NK-92 (cell line): Measurements from ENCODE around the gene CMTM8.

ENCODE experiments used
- DNase-seq: peaks from one replicate; lab custom pipeline; 2025; ENCODE audit not compliant: unreplicated experiment; lab: John Stamatoyannopoulos, UW

Gene CMTM8

DNA sequence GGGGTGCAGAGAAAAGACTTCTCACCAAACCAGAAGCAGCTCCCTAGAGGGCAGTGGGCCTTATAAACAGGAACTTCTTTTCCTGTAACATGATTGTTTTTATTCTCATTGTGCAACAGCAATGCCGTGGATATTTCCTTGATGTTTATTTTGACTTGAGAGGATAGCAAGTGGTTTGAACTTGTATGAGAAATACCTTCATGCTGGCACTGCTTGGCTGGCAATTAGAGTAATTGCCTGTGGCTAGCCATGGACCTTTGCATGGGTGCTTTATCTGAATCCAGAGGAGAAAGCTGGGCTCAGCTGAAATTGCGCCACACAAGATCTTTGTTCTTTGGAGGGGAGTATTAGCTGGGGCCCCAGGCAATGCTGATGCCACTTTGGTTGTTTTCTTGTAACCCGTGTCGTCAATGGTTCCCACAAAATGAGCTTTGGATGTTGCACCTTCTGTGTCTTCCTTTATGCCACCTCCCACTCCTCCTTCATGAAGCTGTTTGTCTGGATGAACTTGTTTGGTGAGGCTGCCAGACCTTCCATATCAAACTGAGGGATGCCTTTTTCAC, 37.9 kb downstream of the CMTM8 start:
- DNase-seq = no peak

DNA sequence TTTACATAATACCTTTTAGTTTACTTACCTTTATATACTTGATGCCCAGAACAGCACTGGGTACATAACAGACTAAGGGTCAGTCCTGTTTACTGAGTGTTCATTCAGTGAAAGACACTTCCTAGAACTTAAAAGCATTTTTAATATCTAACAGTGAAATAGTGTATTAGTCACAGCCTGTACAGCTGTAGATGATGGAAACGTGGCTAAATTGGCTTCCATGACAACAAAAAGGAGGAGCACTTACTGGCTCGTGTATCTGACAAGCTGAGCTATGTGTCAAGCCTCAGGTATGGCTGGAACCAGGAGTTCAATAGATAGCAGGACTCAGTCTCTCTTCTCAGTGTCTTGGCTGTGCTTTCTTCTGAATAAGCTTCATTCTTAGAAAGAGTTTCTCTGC, 40.2 kb downstream of the CMTM8 start:
- DNase-seq = no peak

DNA sequence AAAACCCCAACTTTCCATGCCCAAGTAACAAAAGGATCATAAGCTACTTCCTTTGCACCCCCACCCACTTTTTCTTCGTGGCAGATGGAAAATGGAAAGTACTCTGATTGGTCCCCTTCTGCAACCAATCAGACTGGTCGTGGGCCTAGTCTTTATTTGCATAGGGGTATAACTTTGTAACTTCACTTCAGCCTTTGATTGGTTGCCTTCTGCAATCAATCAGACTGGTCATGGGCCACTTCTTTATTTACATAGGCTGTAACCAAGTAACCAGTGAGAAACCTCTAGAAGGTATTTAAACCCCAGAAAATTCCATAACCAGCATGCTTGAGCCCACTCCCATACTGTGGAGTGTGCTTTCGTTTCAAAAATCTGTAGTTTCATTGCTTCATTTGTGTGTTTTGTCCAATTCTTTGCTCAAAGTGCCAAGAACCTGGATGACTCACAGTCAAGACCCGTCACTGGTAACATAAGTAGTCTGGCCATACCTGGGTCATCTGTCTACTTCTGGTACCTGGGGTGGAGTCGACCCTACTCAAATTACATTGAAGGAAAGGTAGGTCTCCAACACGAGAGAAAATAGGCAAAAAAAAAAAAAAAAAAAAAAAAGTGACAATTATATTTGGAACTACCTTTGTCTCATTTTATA, 41.9 kb downstream of the CMTM8 start:
- DNase-seq = no peak

DNA sequence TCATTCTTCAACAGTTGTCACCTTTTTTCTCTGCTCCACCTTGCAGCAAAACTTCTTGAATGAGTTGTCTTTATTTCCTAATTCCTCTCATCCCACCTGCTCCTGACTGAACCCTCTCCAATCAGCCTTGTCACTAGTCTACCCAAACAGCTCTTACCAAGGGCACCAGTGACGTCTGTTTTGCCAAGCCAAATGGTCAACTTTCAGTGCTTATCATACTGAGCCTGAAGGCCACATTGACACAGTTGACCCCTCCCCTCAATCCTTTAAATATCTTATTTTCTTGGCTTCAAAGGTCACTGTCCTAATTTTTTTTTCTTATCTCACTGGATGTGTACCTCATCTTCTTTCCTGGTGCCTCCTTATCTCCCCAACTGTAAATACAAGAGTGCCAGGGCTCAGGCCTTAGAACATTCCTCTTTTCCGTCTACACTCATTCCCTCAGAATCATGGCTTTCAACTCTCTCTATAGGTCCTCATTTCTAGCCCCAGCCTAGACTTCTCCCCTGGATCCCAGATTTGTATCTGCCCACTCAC, 43.2 kb downstream of the CMTM8 start:
- no peak for DNase-seq

DNA sequence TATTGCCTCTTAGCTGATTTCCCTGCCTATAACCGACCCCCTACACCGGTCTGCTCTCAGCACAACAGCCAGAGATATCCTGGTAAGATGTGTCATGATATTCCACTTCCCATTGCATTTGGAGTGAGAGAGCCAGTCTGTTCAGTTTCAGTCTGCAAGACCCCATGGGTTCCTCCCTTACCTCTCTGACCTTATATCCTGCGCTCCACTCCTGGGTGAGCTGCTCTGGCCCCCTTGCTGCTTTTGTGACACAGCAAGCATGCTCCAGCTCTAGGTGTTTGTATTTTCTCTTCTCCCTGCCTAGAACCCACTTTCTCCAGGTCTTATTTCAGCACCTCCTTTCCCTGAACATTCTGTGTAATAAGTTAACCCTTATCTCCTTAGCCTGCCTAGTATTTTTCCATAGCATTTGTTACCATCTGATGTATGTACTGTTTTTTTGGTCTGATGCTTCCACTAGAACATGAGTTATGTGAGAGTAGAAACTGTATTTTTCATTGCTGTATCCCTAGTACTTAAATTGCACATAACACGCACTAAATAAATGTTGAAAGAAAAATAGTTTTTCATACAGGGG, 44.2 kb downstream of the CMTM8 start:
- no peak for DNase-seq

DNA sequence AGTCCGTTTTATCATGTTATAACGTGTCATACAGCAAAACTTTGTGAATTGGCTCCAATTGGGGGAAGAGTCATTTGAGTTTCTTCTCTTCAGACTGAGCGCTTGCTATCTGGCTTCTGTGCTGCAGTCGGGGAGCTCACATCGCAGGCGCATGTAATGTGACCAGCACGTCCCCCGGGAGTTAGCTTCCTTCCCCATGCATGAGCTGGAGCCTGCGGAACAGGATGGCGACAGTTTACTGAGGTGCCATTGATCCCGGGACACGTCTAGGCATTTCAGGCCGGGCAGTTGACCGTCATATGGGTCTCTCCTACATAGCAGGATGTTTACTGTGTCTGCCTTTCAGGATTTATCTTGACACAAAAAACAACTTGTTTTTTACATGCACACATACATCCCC, 44.8 kb downstream of the CMTM8 start:
- DNase-seq = no peak

DNA sequence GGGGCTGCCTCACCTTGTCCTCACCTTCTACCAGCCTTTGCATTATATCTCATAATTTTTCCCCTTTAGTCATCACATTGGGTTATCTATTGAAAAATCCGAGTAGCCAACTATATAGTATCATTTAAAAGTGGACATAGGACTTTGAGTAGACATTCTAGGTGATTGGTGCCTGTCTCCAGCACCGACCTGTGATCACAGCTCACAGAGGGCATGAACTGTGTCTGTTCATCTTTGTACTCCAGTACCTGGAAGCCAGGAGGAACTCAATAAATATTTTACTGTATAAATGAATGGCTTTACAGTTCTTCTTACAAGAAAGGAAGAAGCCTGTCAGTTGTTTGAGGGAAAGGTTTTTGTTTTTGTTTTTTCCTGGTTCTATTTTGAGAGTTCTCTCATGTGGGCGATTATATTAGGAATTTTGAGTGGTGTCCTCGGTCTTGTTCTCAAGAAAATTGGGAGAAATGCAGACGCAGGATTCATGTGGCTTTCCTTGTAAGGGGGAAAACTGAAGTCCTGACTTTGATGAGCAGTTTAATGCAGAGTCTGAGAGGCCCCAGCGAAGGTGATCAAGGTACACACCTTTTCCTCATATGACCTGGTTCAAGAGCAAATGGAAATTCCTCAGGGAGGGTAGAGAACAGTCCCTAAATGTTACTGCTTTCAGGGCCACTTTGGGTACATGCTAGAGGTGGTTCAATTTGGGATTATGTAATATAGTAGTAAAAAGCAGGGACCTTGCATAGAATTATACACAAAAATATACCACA, 46.1 kb downstream of the CMTM8 start:
- DNase-seq = no peak

DNA sequence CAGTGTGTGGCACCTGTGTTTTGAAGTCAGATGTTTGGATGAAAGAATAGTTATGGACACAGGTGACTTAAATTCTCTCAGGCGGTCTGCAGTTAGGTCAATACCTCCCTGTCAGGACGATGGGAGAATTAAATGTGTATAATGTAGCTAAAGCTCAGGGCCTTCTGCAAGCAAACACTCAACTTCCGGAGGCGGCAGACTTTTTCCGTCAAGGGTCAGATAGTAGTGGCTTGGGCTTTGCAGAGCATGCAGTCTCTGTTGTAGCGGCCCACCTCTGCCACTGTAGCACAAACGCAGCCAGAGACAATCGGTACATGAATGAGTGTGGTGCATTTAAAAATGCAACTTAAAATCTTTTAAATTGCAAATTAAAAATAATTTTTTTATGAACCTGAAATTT, 47.4 kb downstream of the CMTM8 start:
- no peak for DNase-seq

DNA sequence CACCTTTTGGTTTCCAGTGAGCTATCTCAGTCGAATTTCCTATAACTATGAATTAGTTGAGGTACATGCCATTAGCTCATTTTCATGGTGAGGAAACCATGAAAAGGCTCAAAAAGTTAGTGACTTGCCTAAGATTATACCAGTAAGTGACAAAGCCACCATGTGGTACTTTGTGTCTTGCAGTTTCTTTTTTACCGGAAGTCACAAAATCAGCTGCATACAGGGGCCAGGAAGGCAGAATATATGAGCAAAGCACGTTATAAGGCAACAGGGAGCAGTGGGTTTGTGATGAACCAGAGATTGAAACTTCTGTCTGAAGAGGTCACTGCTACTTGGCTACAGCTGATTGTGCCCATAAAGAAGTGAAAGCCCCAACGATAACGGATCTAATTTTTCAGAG, 50.3 kb downstream of the CMTM8 start:
- DNase-seq = no peak

DNA sequence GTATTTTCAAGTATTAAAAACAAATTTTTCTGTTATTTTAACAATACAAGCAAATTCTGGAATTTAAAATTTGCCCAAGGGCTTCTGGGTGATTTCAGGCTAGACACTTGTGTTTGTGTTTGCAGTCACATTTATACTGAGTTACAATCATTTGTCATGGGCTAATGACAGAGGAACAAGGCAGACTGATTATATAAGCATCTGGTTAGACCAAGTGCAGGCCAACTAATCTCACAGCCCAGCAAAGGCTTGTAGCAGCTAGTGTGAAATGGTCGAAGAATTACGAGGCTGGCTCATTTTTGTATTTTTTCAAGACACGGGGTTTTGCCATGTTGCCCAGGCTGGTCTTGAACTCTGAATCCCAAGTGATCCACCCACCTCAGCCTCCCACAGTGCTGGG, 52.1 kb downstream of the CMTM8 start:
- DNase-seq = no peak

DNA sequence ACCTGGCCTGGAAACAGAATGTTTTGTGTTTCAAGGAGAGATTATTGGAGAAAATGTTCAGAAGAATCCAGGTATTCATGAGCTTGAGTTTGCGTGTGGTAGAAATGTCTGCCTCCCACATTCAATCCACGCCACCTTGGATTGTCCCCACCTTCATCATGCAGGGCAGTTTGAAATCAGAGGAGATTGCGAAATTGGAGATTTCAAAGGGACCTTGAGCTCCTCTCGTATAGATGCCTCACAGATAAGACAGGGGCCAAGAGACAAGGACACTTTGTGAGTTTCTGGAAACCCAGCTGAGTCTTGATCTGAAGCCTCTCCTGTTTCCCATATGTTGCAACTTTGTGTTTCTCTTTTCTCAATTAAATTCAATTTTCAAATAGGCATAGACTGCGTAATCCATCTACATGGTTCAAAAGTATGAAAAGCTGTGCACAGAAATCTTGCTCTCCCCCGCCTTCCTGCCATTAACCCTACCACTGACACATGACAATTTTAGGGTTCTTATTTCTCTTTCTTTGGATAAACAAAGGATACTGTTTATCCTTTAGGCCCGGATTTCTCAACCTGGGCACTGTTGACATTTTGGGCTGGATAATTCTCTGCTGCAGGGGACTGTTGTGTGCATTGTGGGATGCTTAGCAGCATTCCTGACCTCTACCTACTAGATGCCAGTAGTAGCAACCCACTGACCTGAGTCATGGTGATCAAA, 53.8 kb downstream of the CMTM8 start:
- no peak for DNase-seq

DNA sequence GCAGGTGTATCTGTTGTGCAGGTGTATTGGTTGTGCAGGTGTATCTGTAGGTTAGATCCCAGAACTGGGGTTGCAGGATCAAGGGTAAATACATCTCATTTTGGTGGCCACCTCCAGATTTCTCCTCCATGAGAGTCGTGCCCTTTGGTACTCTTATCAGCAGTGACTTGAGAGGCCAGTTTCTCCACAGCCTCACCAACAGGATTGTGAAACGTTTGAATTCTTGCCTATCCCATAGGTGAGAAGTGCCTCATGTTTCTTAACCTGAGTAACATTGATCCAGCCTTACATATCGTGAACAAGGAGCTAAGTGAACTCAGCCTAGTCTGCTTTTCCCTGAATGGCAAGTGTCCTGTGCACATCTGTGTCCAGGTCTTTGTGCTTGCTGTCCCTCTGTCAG, 55.4 kb downstream of the CMTM8 start:
- DNase-seq = no peak

DNA sequence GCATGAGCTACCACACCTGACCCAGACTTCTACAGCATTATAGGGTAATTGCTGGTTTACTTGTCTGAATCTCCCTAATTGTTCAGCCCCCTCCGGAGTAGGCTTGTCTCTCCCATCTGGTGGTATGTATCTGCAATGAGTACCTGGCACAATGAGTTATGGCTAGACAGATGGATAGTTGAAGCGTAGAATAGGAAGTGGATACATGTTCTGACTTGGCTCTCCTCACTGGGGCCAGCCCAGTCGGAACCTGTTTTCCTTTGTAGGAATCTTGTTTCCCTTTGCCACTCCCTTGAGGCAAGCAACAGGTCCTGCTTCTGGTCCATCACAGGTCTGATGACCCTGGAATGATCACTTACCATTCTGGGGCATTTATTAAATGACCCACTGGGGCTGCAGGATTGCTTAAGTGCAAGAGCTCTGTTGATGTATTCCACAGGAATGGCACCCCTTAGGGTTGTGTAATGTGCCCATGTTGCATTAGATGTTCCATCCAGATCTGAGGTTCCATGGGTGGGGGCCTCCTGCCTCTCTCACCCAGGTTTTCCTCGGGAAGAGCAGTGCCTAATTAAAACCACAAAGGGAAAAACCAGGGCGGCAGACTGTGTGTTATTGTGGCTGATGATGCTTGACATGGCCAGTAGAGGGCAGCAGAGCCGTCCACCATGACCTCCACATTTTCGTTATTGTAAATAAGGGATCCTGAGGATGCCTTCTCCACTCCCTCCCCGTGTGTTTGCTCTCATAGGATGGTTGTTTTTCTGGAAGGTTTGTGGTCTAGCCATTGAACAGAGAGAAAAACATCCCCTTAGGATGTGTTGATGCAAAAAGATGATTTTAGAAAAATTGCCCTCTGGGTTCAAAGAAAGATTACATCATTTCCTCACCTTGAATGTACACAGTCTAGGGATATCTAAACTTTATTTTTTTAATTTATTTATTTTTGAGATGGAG, 58.0 kb downstream of the CMTM8 start:
- DNase-seq = no peak

DNA sequence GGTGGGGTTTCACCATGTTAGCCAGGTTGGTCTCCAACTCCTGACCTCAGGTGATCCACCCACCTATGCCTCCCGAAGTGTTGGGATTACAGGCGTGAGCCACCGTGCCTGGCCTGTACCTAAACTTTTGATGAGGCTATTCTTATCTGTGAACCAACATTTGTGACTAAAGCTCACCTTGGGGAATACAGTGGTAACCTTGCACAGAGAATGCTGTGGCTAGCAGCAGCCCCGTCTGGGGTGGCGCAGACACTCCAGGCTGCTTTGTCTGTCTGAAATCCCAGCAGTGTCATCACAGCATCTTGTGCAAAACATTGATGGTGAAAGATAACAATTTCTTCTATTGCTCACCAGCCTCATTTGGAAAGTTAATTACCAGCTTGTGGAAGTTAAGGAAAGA, 58.9 kb downstream of the CMTM8 start:
- no peak for DNase-seq

DNA sequence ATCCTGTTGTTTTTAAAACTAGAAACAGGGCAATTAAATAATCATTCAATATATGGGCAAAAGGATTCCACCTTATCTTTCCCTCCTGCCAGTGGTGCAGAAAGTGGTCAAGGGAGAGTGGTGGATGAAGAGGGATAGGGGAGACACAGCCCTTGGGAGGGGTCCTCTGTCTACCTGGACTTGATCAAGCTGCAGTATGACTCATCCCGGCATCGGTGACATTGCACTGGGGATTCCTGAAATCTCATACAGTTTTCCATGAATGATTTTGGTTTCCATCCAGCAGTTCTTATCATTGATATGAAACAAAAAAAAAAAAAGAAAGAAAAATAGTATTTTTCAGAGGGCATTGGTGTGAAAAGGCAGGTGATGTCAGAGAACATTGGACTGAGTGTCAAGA, 62.9 kb downstream of the CMTM8 start:
- DNase-seq = no peak

DNA sequence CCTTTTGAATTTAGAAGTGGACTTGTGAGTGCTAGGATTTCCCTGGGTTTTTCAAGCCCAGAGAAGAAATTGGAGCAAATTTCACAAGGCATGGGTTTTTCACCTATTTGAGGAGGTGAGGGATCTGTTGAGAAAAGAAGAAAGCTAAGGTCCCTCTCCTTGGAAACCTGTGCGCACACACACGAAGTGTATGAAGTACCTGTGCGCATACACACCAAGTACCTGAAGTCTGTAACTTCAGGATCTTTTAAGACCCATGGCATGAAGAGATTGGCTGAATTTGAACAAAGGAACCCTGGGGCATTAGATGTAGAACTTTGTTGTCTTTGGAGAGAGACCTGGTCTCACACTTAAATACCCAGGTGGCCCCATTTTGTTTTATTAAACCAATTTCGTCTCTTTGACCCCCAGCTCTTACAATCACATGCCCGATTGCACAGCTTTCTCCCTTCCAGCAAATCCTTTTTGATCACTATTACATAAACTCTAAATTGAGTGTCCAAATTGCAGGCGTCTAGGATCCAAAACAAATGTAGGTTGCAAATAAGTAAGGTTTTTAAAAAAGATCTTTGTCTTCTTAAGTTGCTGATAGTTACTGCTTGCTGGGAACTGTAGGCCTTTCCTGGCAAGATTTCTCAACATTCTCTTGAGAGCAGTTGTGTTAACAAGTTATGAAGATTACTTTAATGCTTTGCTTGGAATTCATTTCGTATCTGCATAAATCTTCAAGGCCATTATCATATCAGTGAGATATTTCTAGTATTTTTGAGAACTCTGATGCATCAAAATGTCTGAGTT, 64.3 kb downstream of the CMTM8 start:
- DNase-seq = no peak

DNA sequence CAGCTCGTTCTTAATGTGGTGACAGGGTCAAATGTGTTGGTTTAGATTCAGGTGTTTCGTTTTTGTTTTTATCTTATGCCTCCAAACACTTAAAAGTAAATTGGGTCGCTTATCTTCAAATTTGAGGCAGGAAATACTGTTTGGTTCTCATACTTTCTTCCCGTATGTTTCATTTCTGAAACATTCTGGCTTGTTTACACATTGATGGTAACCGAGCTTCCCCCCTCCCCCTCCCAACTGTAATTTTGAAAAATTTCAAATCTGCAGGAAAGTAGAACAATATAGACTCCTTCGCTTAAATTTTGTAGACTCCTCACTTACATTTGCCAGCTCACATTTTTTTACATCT, 64.9 kb downstream of the CMTM8 start:
- DNase-seq = no peak

DNA sequence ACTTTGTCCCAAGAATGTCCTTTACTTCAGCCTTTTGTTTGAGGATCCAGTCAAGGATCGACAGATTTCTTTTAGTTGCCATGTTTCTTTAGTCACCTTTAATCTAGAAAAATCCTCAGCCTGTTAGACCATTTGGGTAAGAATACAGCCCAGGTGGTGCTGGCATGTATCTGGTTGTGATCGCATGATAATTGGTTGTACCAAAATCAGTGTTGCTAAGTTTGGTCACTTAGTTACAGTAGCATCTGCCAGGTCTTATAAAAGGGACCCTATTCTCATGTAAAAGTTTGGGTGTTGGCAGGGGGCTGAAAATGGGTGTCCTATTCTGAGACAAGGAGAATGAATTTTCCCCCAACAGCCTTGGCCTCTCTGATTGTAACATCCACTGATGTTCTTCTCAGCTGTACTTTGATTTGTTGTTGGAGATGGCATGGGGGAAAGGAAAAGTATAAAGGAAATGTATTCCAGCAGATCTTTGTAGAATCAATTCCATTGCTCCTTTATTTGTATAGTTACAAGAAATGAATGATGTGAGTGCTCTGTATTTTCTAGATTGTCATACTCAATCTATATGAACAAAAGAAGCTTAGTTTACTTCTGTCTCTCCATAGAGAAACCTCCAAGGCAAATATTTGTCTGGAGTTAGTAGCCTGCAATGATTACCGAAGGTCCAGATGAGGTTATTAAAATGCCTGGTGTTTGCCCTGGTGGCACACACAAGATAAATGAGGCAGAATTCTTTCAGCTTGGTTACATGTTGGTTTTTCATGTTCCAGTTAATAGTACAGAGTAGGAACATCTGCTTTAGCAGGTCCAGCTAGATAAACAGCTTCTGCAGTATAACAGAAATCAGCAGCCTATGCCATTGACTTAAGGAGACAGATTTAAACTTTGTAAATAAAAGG, 65.7 kb downstream of the CMTM8 start:
- no peak for DNase-seq
